ENCODE data around the gene ZXDB.
"Not testable (repeated sequence)": the region's sequence is repeated elsewhere in the genome, so short reads cannot be mapped to it uniquely, and the experiment has no call there.

Gene ZXDB

GRCh38 chrX:57595381-57595811 lies 3.6 kb downstream of the ZXDB start:
- H3K4me3 ChIP-seq: no peak overlapping the region
- H3K27ac ChIP-seq: peak overlapping the region in 1 of 2 donors; percentile 64
- TF ChIP-seq, protein P1, sequence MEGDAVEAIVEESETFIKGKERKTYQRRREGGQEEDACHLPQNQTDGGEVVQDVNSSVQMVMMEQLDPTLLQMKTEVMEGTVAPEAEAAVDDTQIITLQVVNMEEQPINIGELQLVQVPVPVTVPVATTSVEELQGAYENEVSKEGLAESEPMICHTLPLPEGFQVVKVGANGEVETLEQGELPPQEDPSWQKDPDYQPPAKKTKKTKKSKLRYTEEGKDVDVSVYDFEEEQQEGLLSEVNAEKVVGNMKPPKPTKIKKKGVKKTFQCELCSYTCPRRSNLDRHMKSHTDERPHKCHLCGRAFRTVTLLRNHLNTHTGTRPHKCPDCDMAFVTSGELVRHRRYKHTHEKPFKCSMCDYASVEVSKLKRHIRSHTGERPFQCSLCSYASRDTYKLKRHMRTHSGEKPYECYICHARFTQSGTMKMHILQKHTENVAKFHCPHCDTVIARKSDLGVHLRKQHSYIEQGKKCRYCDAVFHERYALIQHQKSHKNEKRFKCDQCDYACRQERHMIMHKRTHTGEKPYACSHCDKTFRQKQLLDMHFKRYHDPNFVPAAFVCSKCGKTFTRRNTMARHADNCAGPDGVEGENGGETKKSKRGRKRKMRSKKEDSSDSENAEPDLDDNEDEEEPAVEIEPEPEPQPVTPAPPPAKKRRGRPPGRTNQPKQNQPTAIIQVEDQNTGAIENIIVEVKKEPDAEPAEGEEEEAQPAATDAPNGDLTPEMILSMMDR (IDR thresholded peaks at IDR 0.05): no peak
- DNase-seq (ENCODE audit: low spot score): no peak

- no peak for DNase-seq (ENCODE audit: low spot score)
- Histone ChIP-seq H3K27ac (peak overlapping the region in 1 of 2 donors; percentile 64), H3K4me3 (peak overlapping the region; percentile 41)
- TF ChIP-seq, protein P1 (IDR thresholded peaks at IDR 0.05): no peak
These were observed 4.3 kb downstream of the ZXDB start for GRCh38 chrX:57596109-57596508.

DNA sequence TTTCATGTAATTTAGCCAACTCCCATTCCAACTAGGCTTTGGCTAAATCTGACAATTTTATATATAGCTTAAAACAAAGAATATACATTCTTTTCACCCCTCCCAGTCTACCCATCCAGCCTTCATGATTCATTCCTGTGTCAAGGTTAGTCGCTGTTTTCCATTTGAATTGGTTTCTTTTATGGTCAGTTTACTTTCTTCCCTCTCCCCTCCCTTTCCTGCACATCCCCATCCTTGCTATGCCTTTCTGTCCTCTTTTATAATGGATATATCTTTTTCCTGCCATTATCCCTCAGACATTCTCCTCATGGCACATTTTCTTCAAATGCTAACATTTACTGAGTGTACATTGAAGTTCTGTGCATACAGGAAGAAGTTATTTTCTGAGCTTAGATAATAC lies 4.7 kb downstream of the ZXDB start:
- TF ChIP-seq, protein P1 (IDR thresholded peaks at IDR 0.05): no peak
- Histone ChIP-seq H3K27ac (peak overlapping the region in 1 of 2 donors; percentile 64), H3K4me3 (peak overlapping the region; percentile 41)
- DNase-seq (ENCODE audit: low spot score): no peak

GRCh38 chrX:57607295-57608187 lies 15.7 kb downstream of the ZXDB start:
- Histone ChIP-seq H3K27ac (no peak overlapping the region), H3K4me3 (peak overlapping the region; percentile 9)
- TF ChIP-seq, protein P1 (IDR thresholded peaks at IDR 0.05): no peak
- no peak for DNase-seq (ENCODE audit: low spot score)

DNA sequence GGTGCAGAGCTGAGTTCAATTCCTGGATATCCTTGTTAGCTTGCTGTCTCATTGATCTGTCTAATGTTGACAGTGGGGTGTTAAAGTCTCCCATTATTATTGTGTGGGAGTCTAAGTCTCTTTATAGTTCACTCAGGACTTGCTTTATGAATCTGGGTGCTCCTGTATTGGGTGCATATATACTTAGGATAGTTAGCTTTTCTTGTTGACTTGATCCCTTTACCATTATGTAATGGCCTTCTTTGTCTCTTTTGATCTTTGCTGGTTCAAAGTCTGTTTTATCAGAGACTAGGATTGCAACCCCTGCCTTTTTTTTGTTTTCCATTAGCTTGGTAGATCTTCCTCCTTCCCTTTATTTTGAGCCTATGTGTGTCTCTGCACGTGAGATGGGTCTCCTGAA lies 21.5 kb downstream of the ZXDB start:
- not testable (repeated sequence) for H3K27ac ChIP-seq; DNase-seq (ENCODE audit: low spot score); H3K4me3 ChIP-seq

DNA sequence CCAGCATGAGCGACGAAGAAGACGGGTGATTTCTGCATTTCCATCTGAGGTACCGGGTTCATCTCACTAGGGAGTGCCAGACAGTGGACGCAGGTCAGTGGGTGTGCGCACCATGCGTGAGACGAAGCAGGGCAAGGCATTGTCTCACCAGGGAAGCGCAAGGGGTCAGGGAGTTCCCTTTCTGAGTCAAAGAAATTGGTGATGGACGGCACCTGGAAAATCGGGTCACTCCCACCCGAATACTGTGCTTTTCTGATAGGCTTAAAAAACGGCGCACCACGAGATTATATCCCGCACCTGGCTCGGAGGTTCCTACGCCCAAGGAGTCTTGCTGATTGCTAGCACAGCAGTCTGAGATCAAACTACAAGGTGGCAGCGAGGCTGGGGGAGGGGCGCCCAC lies 37.6 kb downstream of the ZXDB start:
- DNase-seq (ENCODE audit: low spot score); H3K4me3 ChIP-seq; H3K27ac ChIP-seq: not testable (repeated sequence)

- no peak overlapping the region for H3K4me3 ChIP-seq
- TF ChIP-seq, protein P1 (IDR thresholded peaks at IDR 0.05): no peak
- no peak overlapping the region for H3K27ac ChIP-seq
- no peak for DNase-seq (ENCODE audit: low spot score)
These were observed 48.8 kb downstream of the ZXDB start for GRCh38 chrX:57640674-57641016.

DNA sequence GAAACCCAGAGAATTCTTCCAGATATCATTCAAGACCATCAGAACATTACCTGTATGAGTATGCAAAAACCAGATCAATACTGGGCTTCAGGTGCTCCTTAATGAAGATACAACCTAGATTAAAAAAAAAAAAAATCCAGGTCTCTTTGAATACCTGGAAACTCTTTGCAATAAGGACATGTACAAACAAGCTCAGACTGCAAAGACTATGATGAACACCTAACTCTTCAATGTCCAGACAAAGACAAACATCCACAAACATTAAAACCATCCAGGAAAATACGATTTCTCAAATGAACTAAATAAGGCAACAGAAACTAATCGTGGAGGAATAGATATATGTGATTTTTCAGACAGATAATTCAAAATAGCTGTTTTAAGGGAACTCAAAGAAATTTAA lies 49.5 kb downstream of the ZXDB start:
- TF ChIP-seq, protein P1 (IDR thresholded peaks at IDR 0.05): no peak
- DNase-seq (ENCODE audit: low spot score): no peak
- no peak overlapping the region for H3K27ac ChIP-seq

More for the DNA sequence above, 49.5 kb downstream of the ZXDB start:
- H3K4me3 ChIP-seq: no peak overlapping the region
